ENCODE measurements around the gene NIM1K.

DNA sequence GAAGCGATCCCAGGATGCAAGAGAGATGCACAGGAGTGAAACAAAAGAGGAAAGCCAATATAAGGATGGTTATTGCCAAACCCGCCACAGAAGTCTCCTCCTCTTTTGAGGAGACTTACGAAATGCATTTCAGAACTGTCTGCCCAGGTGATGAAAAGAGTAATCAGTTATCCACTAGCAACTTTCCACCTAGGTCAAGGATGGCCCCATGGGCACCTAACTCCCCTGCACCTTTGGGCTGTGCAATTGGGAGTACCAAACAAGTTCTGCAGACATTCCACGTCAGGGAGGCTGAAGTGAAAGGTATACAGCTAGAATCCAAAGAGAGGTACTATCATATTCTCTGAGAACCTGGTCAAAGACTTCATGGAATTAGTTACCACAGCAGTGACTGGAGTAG is 95.5 kb downstream of the NIM1K start:
- TF ChIP-seq, protein P1, sequence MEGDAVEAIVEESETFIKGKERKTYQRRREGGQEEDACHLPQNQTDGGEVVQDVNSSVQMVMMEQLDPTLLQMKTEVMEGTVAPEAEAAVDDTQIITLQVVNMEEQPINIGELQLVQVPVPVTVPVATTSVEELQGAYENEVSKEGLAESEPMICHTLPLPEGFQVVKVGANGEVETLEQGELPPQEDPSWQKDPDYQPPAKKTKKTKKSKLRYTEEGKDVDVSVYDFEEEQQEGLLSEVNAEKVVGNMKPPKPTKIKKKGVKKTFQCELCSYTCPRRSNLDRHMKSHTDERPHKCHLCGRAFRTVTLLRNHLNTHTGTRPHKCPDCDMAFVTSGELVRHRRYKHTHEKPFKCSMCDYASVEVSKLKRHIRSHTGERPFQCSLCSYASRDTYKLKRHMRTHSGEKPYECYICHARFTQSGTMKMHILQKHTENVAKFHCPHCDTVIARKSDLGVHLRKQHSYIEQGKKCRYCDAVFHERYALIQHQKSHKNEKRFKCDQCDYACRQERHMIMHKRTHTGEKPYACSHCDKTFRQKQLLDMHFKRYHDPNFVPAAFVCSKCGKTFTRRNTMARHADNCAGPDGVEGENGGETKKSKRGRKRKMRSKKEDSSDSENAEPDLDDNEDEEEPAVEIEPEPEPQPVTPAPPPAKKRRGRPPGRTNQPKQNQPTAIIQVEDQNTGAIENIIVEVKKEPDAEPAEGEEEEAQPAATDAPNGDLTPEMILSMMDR (conservative IDR thresholded peaks at IDR 0.05 in 1 of 2, IDR thresholded peaks at IDR 0.05 in 1 of 2; ENCODE audit: extremely low read depth in 1 of 2, insufficient read depth in 1 of 2, low read depth in 1 of 2, low read length in 2 of 2), result no peak
- no peak for TF ChIP-seq EZH2 (IDR thresholded peaks at IDR 0.05; ENCODE audit: borderline replicate concordance, low read length)

All from mammary epithelial cell (primary cell).